ENCODE data around the gene OST4. TPM values are rescaled to one million over a fixed set of nuclear protein-coding genes. Genes with fewer than 3 reads are reported as not detected.

The OST4 gene
- total RNA-seq, 1 donor from 2014 or later, result 395 TPM

GRCh38 chr2:27038631-27039339 lies 32.7 kb downstream of the OST4 start:
- no peak overlapping the region for H3K9ac ChIP-seq (ENCODE audit: low read length)
- peaks cover 28% of the 10 kb centered on the region for H3K79me2 ChIP-seq (ENCODE audit: insufficient read depth, low read length)
- H3K4me3 ChIP-seq (ENCODE audit: insufficient read depth, low read depth, low read length), result no peak overlapping the region
- H3K36me3 ChIP-seq (ENCODE audit: insufficient read depth, low read length), result peaks cover 52% of the 10 kb centered on the region
- no peak overlapping the region for H3K4me2 ChIP-seq (ENCODE audit: low read length)
- peaks cover 94% of the 10 kb centered on the region for H4K20me1 ChIP-seq (ENCODE audit: insufficient read depth, low read length)
- no peaks in the 10 kb centered on the region for H3K9me3 ChIP-seq (ENCODE audit: insufficient read depth, low read depth, low read length)
- no peak for FAIRE-seq
- DNase-seq (ENCODE audit: low read depth), result no peak
- Mint-ChIP-seq H3K27me3 (ENCODE audit: low read depth, unreplicated experiment) (no peaks in the 10 kb centered on the region), H3K9me3 (ENCODE audit: unreplicated experiment) (no peaks in the 10 kb centered on the region), H3K4me1 (ENCODE audit: low read depth, unreplicated experiment) (peaks cover 8% of the 10 kb centered on the region), H3K27ac (ENCODE audit: unreplicated experiment) (no peak overlapping the region), H3K36me3 (ENCODE audit: low read depth, unreplicated experiment) (peaks cover 34% of the 10 kb centered on the region), H3K4me3 (ENCODE audit: unreplicated experiment) (no peak overlapping the region)
- no peak overlapping the region for H3K27ac ChIP-seq (ENCODE audit: low read depth, low read length)
- H2AFZ ChIP-seq (ENCODE audit: low read depth, low read length), result no peak overlapping the region
- TF ChIP-seq EZH2 (IDR thresholded peaks at IDR 0.05; ENCODE audit: insufficient read depth, low read length) (no peak), CTCF (IDR thresholded peaks at IDR 0.05; ENCODE audit: insufficient read depth, low read depth, low read length) (no peak)
- peaks cover 13% of the 10 kb centered on the region for H3K4me1 ChIP-seq (ENCODE audit: insufficient read depth, low read length)
- no peaks in the 10 kb centered on the region for H3K27me3 ChIP-seq (ENCODE audit: insufficient read depth, low read length)

- H3K9me3 ChIP-seq (ENCODE audit: insufficient read depth, low read depth, low read length), result no peaks in the 10 kb centered on the region
- DNase-seq (ENCODE audit: low read depth) (no peak), FAIRE-seq (no peak)
- peaks cover 35% of the 10 kb centered on the region for H3K79me2 ChIP-seq (ENCODE audit: insufficient read depth, low read length)
- no peak overlapping the region for H3K4me3 ChIP-seq (ENCODE audit: insufficient read depth, low read depth, low read length)
- H3K4me1 Mint-ChIP-seq (ENCODE audit: low read depth, unreplicated experiment), result peaks cover 8% of the 10 kb centered on the region
- H3K4me3 Mint-ChIP-seq (ENCODE audit: unreplicated experiment), result no peak overlapping the region
- H2AFZ ChIP-seq (ENCODE audit: low read depth, low read length), result no peak overlapping the region
- H3K4me2 ChIP-seq (ENCODE audit: low read length), result no peak overlapping the region
- no peak for TF ChIP-seq EZH2 (IDR thresholded peaks at IDR 0.05; ENCODE audit: insufficient read depth, low read length)
- TF ChIP-seq CTCF (IDR thresholded peaks at IDR 0.05; ENCODE audit: insufficient read depth, low read depth, low read length), result no peak
- H3K36me3 Mint-ChIP-seq (ENCODE audit: low read depth, unreplicated experiment), result peaks cover 34% of the 10 kb centered on the region
- peaks cover 91% of the 10 kb centered on the region for H4K20me1 ChIP-seq (ENCODE audit: insufficient read depth, low read length)
- no peak overlapping the region for H3K27ac ChIP-seq (ENCODE audit: low read depth, low read length)
- H3K9me3 Mint-ChIP-seq (ENCODE audit: unreplicated experiment), result no peaks in the 10 kb centered on the region
- peaks cover 52% of the 10 kb centered on the region for H3K36me3 ChIP-seq (ENCODE audit: insufficient read depth, low read length)
- H3K4me1 ChIP-seq (ENCODE audit: insufficient read depth, low read length), result peaks cover 14% of the 10 kb centered on the region
- no peak overlapping the region for H3K9ac ChIP-seq (ENCODE audit: low read length)
- no peaks in the 10 kb centered on the region for H3K27me3 ChIP-seq (ENCODE audit: insufficient read depth, low read length)
- H3K27me3 Mint-ChIP-seq (ENCODE audit: low read depth, unreplicated experiment), result no peaks in the 10 kb centered on the region
- H3K27ac Mint-ChIP-seq (ENCODE audit: unreplicated experiment), result no peak overlapping the region
Measured at GRCh38 chr2:27038012-27038411, 33.4 kb downstream of the OST4 start.

DNA sequence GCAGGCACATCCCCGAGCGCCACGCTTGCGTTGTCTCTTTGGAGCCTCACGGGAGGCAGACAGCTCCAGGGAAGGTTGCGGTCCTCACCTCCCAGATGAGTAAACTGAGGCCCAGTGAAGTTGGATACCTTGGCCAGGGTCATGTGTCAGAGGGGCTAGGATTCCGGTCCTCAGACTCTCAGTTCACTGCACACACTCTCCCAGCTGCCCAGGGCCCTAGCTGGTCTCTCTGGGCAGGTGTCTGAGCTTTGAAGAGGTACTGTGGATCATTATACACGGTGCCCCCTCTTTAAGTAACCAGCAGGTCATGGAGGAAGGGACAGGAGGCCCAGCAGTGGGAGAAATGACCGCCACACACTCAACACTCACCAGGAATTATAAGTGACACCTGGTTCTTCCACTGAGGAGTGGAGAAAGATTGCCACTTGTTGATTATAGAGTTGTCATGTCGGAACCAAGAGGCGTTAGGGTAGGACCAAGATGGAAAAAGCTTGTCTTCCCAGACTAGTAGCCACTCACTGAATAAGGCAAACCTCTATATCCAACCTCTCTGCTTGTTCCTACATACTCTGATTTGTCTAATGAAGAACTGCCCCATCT lies 38.1 kb downstream of the OST4 start:
- peak overlapping the region; percentile 97 for H3K4me3 Mint-ChIP-seq (ENCODE audit: unreplicated experiment)
- peaks cover 16% of the 10 kb centered on the region for H3K4me1 Mint-ChIP-seq (ENCODE audit: low read depth, unreplicated experiment)
- peaks cover 67% of the 10 kb centered on the region for H3K79me2 ChIP-seq (ENCODE audit: insufficient read depth, low read length)
- H3K4me3 ChIP-seq (ENCODE audit: insufficient read depth, low read depth, low read length), result peak overlapping the region; percentile 94
- FAIRE-seq (no peak), DNase-seq (ENCODE audit: low read depth) (no peak)
- H3K9ac ChIP-seq (ENCODE audit: low read length), result peak overlapping the region; percentile 96
- H3K27ac Mint-ChIP-seq (ENCODE audit: unreplicated experiment), result peak overlapping the region; percentile 75
- TF ChIP-seq CTCF (IDR thresholded peaks at IDR 0.05; ENCODE audit: insufficient read depth, low read depth, low read length) (no peak), EZH2 (IDR thresholded peaks at IDR 0.05; ENCODE audit: insufficient read depth, low read length) (no peak)
- H3K9me3 Mint-ChIP-seq (ENCODE audit: unreplicated experiment), result no peaks in the 10 kb centered on the region
- H3K27me3 ChIP-seq (ENCODE audit: insufficient read depth, low read length), result no peaks in the 10 kb centered on the region
- peak overlapping the region; percentile 84 for H3K4me2 ChIP-seq (ENCODE audit: low read length)
- H3K27me3 Mint-ChIP-seq (ENCODE audit: low read depth, unreplicated experiment), result no peaks in the 10 kb centered on the region
- H2AFZ ChIP-seq (ENCODE audit: low read depth, low read length), result peak overlapping the region; percentile 86
- H3K27ac ChIP-seq (ENCODE audit: low read depth, low read length), result peak overlapping the region; percentile 87
- H3K36me3 Mint-ChIP-seq (ENCODE audit: low read depth, unreplicated experiment), result peaks cover 29% of the 10 kb centered on the region
- no peaks in the 10 kb centered on the region for H3K9me3 ChIP-seq (ENCODE audit: insufficient read depth, low read depth, low read length)
- H4K20me1 ChIP-seq (ENCODE audit: insufficient read depth, low read length), result peaks cover 55% of the 10 kb centered on the region
- peaks cover 36% of the 10 kb centered on the region for H3K36me3 ChIP-seq (ENCODE audit: insufficient read depth, low read length)
- peaks cover 11% of the 10 kb centered on the region for H3K4me1 ChIP-seq (ENCODE audit: insufficient read depth, low read length)

Data from astrocyte (in vitro differentiated cells and primary cell).